Mammary epithelial cell (primary cell): ENCODE measurements around the gene ZBTB39.

Experiments used
- EZH2 ChIP-seq: IDR thresholded peaks from 2 replicates; pipeline ENCODE4 v1.6.1; 2012; ENCODE audit warnings: low read length, inconsistent platforms, borderline replicate concordance
- TF ChIP-seq, protein P1 (sequence below), 2 donors: IDR thresholded peaks in 1 of 2; conservative IDR thresholded peaks in 1 of 2; 2 replicates each; pipeline ENCODE4 v1.5.1; 2011 to 2012; ENCODE audit warnings: inconsistent platforms in 2 of 2, low read length in 2 of 2, mild to moderate bottlenecking in 2 of 2, control low read depth in 1 of 2, low read depth in 1 of 2; ENCODE audit not compliant: insufficient read depth in 1 of 2; ENCODE audit errors: extremely low read depth in 1 of 2

DNA sequence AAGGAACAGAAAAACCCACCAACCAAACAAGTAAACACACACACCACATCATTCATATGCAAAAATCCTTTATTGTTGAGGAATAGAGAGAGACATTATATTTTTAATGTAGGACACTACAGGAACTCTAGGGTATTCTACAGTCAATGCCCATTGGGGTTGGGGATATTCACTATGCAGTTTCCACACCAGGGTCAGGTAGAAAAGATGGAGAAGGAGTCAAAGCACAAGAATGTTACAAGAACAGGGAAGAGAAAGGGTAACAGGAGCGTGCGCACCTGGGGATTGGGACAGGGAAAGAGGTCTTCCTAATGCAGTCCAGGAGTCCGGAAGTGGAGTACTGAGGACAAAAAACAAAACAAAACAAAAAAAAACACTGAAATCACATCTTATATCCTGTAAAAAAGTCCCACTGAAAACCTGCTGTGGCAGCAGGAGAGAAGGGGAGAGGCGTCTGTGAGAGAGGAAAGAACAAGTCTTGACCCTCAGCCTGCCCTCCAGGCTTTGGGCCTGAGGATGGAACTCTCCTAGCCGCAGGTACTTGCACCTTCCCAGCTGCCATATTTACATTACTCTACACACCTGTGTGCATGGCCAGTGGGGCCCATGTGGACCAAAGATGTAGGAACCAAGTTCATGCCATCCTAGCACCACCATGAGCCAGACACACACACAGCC lies 3.7 kb upstream of the ZBTB39 start:
- TF ChIP-seq, protein P1, sequence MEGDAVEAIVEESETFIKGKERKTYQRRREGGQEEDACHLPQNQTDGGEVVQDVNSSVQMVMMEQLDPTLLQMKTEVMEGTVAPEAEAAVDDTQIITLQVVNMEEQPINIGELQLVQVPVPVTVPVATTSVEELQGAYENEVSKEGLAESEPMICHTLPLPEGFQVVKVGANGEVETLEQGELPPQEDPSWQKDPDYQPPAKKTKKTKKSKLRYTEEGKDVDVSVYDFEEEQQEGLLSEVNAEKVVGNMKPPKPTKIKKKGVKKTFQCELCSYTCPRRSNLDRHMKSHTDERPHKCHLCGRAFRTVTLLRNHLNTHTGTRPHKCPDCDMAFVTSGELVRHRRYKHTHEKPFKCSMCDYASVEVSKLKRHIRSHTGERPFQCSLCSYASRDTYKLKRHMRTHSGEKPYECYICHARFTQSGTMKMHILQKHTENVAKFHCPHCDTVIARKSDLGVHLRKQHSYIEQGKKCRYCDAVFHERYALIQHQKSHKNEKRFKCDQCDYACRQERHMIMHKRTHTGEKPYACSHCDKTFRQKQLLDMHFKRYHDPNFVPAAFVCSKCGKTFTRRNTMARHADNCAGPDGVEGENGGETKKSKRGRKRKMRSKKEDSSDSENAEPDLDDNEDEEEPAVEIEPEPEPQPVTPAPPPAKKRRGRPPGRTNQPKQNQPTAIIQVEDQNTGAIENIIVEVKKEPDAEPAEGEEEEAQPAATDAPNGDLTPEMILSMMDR (conservative IDR thresholded peaks at IDR 0.05 in 1 of 2, IDR thresholded peaks at IDR 0.05 in 1 of 2; ENCODE audit: extremely low read depth in 1 of 2, insufficient read depth in 1 of 2, low read depth in 1 of 2, low read length in 2 of 2), result no peak
- TF ChIP-seq EZH2, result no peak
